ENCODE data around the gene P3H1. TPM values are rescaled to one million over a fixed set of nuclear protein-coding genes. Genes with fewer than 3 reads are reported as not detected.

P3H1 gene
- polyA plus RNA-seq, 3 donors = 16.8 to 56.9 (median 16.9) TPM

DNA sequence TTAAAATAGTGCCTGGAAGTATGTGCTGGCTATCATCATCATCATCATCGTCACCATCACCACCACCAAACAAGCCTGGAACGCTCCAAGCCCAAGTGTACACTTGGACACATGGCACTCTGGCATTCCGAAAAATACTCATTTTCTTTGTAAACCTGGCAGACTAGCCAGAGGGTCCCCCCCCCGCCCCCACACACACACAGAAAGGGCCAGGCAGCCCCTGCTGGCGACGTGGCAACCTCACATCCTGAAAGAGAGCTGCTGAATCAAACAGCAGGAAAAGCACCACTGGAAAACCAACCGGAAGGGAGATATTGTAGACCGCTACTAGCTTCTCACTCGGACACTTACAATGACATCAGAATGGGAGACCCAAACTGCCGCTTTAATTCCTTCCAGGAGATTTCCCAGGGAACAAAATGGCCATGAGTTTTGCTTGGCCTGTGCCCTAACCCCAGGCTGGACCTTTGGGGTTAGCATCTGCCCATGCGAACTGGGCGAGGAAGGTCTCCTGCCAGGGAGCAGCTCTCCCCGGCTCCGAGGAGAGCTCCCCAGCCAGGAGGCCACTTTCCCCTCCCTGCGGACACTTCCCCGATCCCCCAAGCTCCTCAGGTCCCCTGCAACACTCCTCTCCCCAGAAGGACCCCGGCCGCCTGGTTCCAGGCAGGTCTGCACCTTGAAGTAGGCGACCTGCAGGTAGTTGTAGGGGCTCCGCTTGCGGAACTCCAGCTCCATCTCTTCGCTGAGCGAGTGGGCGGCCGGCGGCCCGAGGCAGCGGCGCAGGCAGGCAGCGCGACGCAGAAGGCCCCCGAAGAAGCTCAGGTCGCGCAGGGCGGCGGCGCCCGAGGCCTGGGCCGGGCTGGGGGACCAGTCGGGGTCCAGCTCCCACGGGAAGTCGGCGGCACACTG, 742 bp downstream of the P3H1 start:
- H3K36me3 Mint-ChIP-seq = peaks cover 20 to 29% of the 10 kb centered on the region in 2 donors
- Histone ChIP-seq H3K4me3 (replicated peaks in 1 of 3; ENCODE audit: low read depth in 2 of 3, low read length in 3 of 3) (peak overlapping the region; percentile 87 to 94 (median 88)), H3K27ac (ENCODE audit: low read depth in 1 of 2, low read length in 2 of 2) (peak overlapping the region; percentile 33 to 66), H3K27me3 (ENCODE audit: control insufficient read depth in 2 of 2, insufficient read depth in 2 of 2, low read length in 2 of 2) (no peaks in the 10 kb centered on the region), H2AFZ (ENCODE audit: insufficient read depth, low read depth, low read length, poor library complexity, severe bottlenecking) (peak overlapping the region; percentile 94), H3K4me2 (replicated peaks; ENCODE audit: extremely low read depth, low read length, poor library complexity, severe bottlenecking) (peak overlapping the region; percentile 98), H4K20me1 (ENCODE audit: insufficient read depth, low read length) (peaks cover 12% of the 10 kb centered on the region), H3K36me3 (replicated peaks in 1 of 2; ENCODE audit: control insufficient read depth in 1 of 2, insufficient read depth in 2 of 2, low read length in 2 of 2) (peaks cover 13 to 16% of the 10 kb centered on the region in 2 donors), H3K9ac (ENCODE audit: insufficient read depth, low read length, poor library complexity, severe bottlenecking) (peak overlapping the region; percentile 94), H3K9me3 (replicated peaks in 1 of 2; ENCODE audit: control insufficient read depth in 1 of 2, insufficient read depth in 1 of 2, low read length in 2 of 2) (no peaks in the 10 kb centered on the region), H3K4me1 (ENCODE audit: control insufficient read depth in 1 of 2, insufficient read depth in 2 of 2, low read length in 2 of 2) (peaks cover 24 to 32% of the 10 kb centered on the region in 2 donors), H3K79me2 (ENCODE audit: insufficient read depth, low read length) (peaks cover 75% of the 10 kb centered on the region)
- H3K4me1 Mint-ChIP-seq = peaks cover 24% of the 10 kb centered on the region
- no peaks in the 10 kb centered on the region for H3K27me3 Mint-ChIP-seq (ENCODE audit: low read depth in 3 of 3)
- H3K9me3 Mint-ChIP-seq = no peaks in the 10 kb centered on the region
- peak; percentile 5 to 46 (median 23) for DNase-seq
- H3K4me3 Mint-ChIP-seq = no peak overlapping the region
- peak; percentile 38 for TF ChIP-seq CTCF (IDR thresholded peaks at IDR 0.05)
- under 1% methylated on average over 41 of the region's 44 CpGs for WGBS (ENCODE audit: insufficient coverage)
- peak overlapping the region in 3 of 7 donors; percentile 33 to 60 (median 57) for H3K27ac Mint-ChIP-seq
- intact Hi-C loops (cut with micrococcal nuclease) = loop anchor here (2.0 to 10.0 kb wide), 10 partner anchors 51 to 431 kb away; partner anchors contain the start of genes ERMAP (in 2 of the 2), FOXJ3 (in 2 of the 2), SVBP (in 2 of the 2) and ZNF691 (in 2 of the 2)

- peak overlapping the region; percentile 98 for H3K4me2 ChIP-seq (replicated peaks; ENCODE audit: extremely low read depth, low read length, poor library complexity, severe bottlenecking)
- H3K4me3 Mint-ChIP-seq = no peak overlapping the region
- H3K27me3 Mint-ChIP-seq (ENCODE audit: low read depth in 3 of 3) = no peaks in the 10 kb centered on the region
- no peak overlapping the region for H3K27ac Mint-ChIP-seq
- peaks cover 14 to 24% of the 10 kb centered on the region in 2 donors for H3K36me3 ChIP-seq (replicated peaks in 1 of 2; ENCODE audit: control insufficient read depth in 1 of 2, insufficient read depth in 2 of 2, low read length in 2 of 2)
- H3K27me3 ChIP-seq (ENCODE audit: control insufficient read depth in 2 of 2, insufficient read depth in 2 of 2, low read length in 2 of 2) = no peaks in the 10 kb centered on the region
- no peaks in the 10 kb centered on the region for H3K9me3 ChIP-seq (replicated peaks in 1 of 2; ENCODE audit: control insufficient read depth in 1 of 2, insufficient read depth in 1 of 2, low read length in 2 of 2)
- H4K20me1 ChIP-seq (ENCODE audit: insufficient read depth, low read length) = peaks cover 12% of the 10 kb centered on the region
- peaks cover 24 to 32% of the 10 kb centered on the region in 2 donors for H3K4me1 ChIP-seq (ENCODE audit: control insufficient read depth in 1 of 2, insufficient read depth in 2 of 2, low read length in 2 of 2)
- no peak overlapping the region for H3K27ac ChIP-seq (ENCODE audit: low read depth in 1 of 2, low read length in 2 of 2)
- intact Hi-C loops (cut with micrococcal nuclease) = loop anchor here (5.0 to 10.0 kb wide), 8 partner anchors 52 to 430 kb away; partner anchors contain the start of genes FOXJ3 (in 2 of the 2), ZNF691 (in 2 of the 2), CCDC30 (in 1 of the 2) and CFAP57 (in 1 of the 2)
- H3K4me1 Mint-ChIP-seq = peaks cover 22% of the 10 kb centered on the region
- 46% methylated on average over 4 of the region's 7 CpGs for WGBS (ENCODE audit: insufficient coverage)
- no peak for TF ChIP-seq CTCF (IDR thresholded peaks at IDR 0.05)
- no peak for DNase-seq
- H3K4me3 ChIP-seq (replicated peaks in 1 of 3; ENCODE audit: low read depth in 2 of 3, low read length in 3 of 3) = peak overlapping the region; percentile 87 to 94 (median 88)
- peaks cover 14 to 29% of the 10 kb centered on the region in 2 donors for H3K36me3 Mint-ChIP-seq
- no peak overlapping the region for H2AFZ ChIP-seq (ENCODE audit: insufficient read depth, low read depth, low read length, poor library complexity, severe bottlenecking)
- no peaks in the 10 kb centered on the region for H3K9me3 Mint-ChIP-seq
- no peak overlapping the region for H3K9ac ChIP-seq (ENCODE audit: insufficient read depth, low read length, poor library complexity, severe bottlenecking)
- peaks cover 67% of the 10 kb centered on the region for H3K79me2 ChIP-seq (ENCODE audit: insufficient read depth, low read length)
Observed at GRCh38 chr1:42765269-42765668, 1.6 kb downstream of the P3H1 start.

Data from CD14-positive monocyte (primary cell).